ENCODE measurements around the gene C19orf53. TPM values are rescaled to one million over a fixed set of nuclear protein-coding genes. Genes with fewer than 3 reads are reported as not detected.

Gene C19orf53
- total and polyA plus RNA-seq, 9 of the 15 experiments (the other 6 are each of a cell fraction or from before 2014, with no cell fraction given) = 98.5 to 441 (median 164) TPM

GRCh38 chr19:13748169-13748828 lies 26.0 kb upstream of the C19orf53 start (continued):
- no peak for TF ChIP-seq NR0B1 (IDR thresholded peaks at IDR 0.05; ENCODE audit: partially characterized antibody)
- TF ChIP-seq HMBOX1 (IDR thresholded peaks at IDR 0.05) = peak; percentile 54; the same call in 1 of the 2 replicates
- TF ChIP-seq, protein P1, sequence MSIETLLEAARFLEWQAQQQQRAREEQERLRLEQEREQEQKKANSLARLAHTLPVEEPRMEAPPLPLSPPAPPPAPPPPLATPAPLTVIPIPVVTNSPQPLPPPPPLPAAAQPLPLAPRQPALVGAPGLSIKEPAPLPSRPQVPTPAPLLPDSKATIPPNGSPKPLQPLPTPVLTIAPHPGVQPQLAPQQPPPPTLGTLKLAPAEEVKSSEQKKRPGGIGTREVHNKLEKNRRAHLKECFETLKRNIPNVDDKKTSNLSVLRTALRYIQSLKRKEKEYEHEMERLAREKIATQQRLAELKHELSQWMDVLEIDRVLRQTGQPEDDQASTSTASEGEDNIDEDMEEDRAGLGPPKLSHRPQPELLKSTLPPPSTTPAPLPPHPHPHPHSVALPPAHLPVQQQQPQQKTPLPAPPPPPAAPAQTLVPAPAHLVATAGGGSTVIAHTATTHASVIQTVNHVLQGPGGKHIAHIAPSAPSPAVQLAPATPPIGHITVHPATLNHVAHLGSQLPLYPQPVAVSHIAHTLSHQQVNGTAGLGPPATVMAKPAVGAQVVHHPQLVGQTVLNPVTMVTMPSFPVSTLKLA (conservative IDR thresholded peaks at IDR 0.05) = no peak
- TF ChIP-seq MBD2 (IDR thresholded peaks at IDR 0.05; ENCODE audit: borderline replicate concordance, low read depth) = no peak
- TF ChIP-seq ZFP30 (CRISPR knock-in tag; IDR thresholded peaks at IDR 0.05; ENCODE audit: borderline replicate concordance) = no peak
- no peak for TF ChIP-seq SRF (CRISPR knock-in tag; IDR thresholded peaks at IDR 0.05)
- no peak for TF ChIP-seq NR2C2 (CRISPR knock-in tag; IDR thresholded peaks at IDR 0.05)
- peak; percentile 72 for TF ChIP-seq NR2C2 (tag; IDR thresholded peaks at IDR 0.05)
- TF ChIP-seq, protein P2, sequence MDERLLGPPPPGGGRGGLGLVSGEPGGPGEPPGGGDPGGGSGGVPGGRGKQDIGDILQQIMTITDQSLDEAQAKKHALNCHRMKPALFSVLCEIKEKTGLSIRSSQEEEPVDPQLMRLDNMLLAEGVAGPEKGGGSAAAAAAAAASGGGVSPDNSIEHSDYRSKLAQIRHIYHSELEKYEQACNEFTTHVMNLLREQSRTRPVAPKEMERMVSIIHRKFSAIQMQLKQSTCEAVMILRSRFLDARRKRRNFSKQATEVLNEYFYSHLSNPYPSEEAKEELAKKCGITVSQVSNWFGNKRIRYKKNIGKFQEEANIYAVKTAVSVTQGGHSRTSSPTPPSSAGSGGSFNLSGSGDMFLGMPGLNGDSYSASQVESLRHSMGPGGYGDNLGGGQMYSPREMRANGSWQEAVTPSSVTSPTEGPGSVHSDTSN (CRISPR knock-in tag; IDR thresholded peaks at IDR 0.05; ENCODE audit: low read depth) = no peak
- TF ChIP-seq, protein P2 (tag; conservative IDR thresholded peaks at IDR 0.05; ENCODE audit: low read depth) = no peak
- no peak for TF ChIP-seq SIN3B (IDR thresholded peaks at IDR 0.05; ENCODE audit: low read depth)
- no peak for TF ChIP-seq RUNX1 (IDR thresholded peaks at IDR 0.05; ENCODE audit: low read depth)
- TF ChIP-seq CREB1 (IDR thresholded peaks at IDR 0.05) = peak; percentile 78
- no peak for TF ChIP-seq CREB1 (CRISPR knock-in tag; IDR thresholded peaks at IDR 0.05)
- no peak for TF ChIP-seq ELF1 (tag; IDR thresholded peaks at IDR 0.05)
- TF ChIP-seq KLF1 (tag; IDR thresholded peaks at IDR 0.05) = no peak
- TF ChIP-seq U2AF1 (optimal IDR thresholded peaks at IDR 0.05; ENCODE audit: low read depth, low read length) = no peak
- no peak for TF ChIP-seq POLR2B (IDR thresholded peaks at IDR 0.05; ENCODE audit: low read depth, partially characterized antibody)
- no peak for TF ChIP-seq COPS2 (conservative IDR thresholded peaks at IDR 0.05)
- TF ChIP-seq RAD21 (CRISPR knock-in tag; conservative IDR thresholded peaks at IDR 0.05 in 1 of 2, IDR thresholded peaks at IDR 0.05 in 1 of 2) = no peak
- no peak for TF ChIP-seq KDM2B (CRISPR knock-in tag; IDR thresholded peaks at IDR 0.05)
- TF ChIP-seq ZNF121 (CRISPR knock-in tag; conservative IDR thresholded peaks at IDR 0.05) = no peak

All from K562 (cell line).